Uterus (tissue), 2 donors: ENCODE data around the gene MAP3K5.

Experiments
- CTCF ChIP-seq, 4 experiments: fragments of 200-600 bp in 2 of 4; fragments of 450-650 bp in 2 of 4; sonication (generic) in 2 of 4; IDR thresholded peaks; one replicate each; pipeline ENCODE4 v1.5.1; 2016 to 2019; ENCODE audit warnings: antibody characterized with exemption in 4 of 4, mild to moderate bottlenecking in 2 of 4, moderate library complexity in 1 of 4
- POLR2A ChIP-seq, 2 donors: fragments of 450-650 bp; IDR thresholded peaks; one replicate each; pipeline ENCODE4 v1.6.1; 2016; ENCODE audit warnings: antibody characterized with exemption in 2 of 2, mild to moderate bottlenecking in 1 of 2, moderate library complexity in 1 of 2

- no peak for TF ChIP-seq CTCF (IDR thresholded peaks at IDR 0.05)
- no peak for TF ChIP-seq POLR2A (IDR thresholded peaks at IDR 0.05)
Measured at GRCh38 chr6:136656121-136656520, 136.2 kb downstream of the MAP3K5 start.
